H9 (cell line): Measurements from ENCODE around the gene RARS2. TPM values are rescaled to one million over a fixed set of nuclear protein-coding genes. Genes with fewer than 3 reads are reported as not detected.

Experiments used
- DNase-seq: peaks from one replicate; pipeline ENCODE4 v3.0.0-alpha.2; 2017
- H2AFZ ChIP-seq: one replicate; pipeline ENCODE4 v1.6.1; 2013; ENCODE audit warnings: mild to moderate bottlenecking, low read length, control low read depth, moderate library complexity
- H2AK5ac ChIP-seq: 2 replicates; pipeline ENCODE4 v1.6.1; 2013; ENCODE audit warnings: low read length, control low read depth, mixed read lengths; ENCODE audit not compliant: insufficient read length
- H2BK120ac ChIP-seq: one replicate; pipeline ENCODE4 v1.6.1; 2013; ENCODE audit warnings: low read depth, mild to moderate bottlenecking, low read length, control low read depth, inconsistent platforms; ENCODE audit not compliant: poor library complexity, severe bottlenecking
- H2BK12ac ChIP-seq: 2 replicates; pipeline ENCODE4 v1.6.1; 2013; ENCODE audit warnings: low read length, control low read depth, mixed read lengths, low read depth; ENCODE audit not compliant: insufficient read length
- H2BK15ac ChIP-seq: 2 replicates; pipeline ENCODE4 v1.6.1; 2013; ENCODE audit warnings: low read depth, low read length, control low read depth
- H2BK20ac ChIP-seq: one replicate; pipeline ENCODE4 v1.6.1; 2013; ENCODE audit warnings: low read depth, mild to moderate bottlenecking, low read length, control low read depth, inconsistent platforms; ENCODE audit not compliant: poor library complexity, severe bottlenecking
- H2BK5ac ChIP-seq: 2 replicates; pipeline ENCODE4 v1.6.1; 2013; ENCODE audit warnings: low read length, control low read depth, mixed read lengths; ENCODE audit not compliant: insufficient read length
- H3K14ac ChIP-seq: 2 replicates; pipeline ENCODE4 v1.6.1; 2013; ENCODE audit warnings: low read length, control low read depth; ENCODE audit not compliant: insufficient read depth
- H3K18ac ChIP-seq: 2 replicates; pipeline ENCODE4 v1.6.1; 2013; ENCODE audit warnings: low read depth, mild to moderate bottlenecking, mixed read lengths, low read length, control low read depth; ENCODE audit not compliant: insufficient read length
- H3K23ac ChIP-seq: 2 replicates; pipeline ENCODE4 v1.6.1; 2013; ENCODE audit warnings: low read length, control low read depth, mixed read lengths, low read depth; ENCODE audit not compliant: insufficient read length
- H3K23me2 ChIP-seq: 2 replicates; pipeline ENCODE4 v1.6.1; 2013; ENCODE audit warnings: low read depth, mild to moderate bottlenecking, mixed read lengths, low read length, control low read depth; ENCODE audit not compliant: insufficient read length, poor library complexity, severe bottlenecking
- H3K27ac ChIP-seq: 2 replicates; pipeline ENCODE4 v1.5.1; 2013; ENCODE audit warnings: low read length, control low read depth, mixed read lengths, low read depth; ENCODE audit not compliant: insufficient read length
- H3K27me3 ChIP-seq: 2 replicates; pipeline ENCODE4 v1.6.1; 2013; ENCODE audit warnings: low read length, control low read depth, inconsistent platforms; ENCODE audit not compliant: insufficient read depth
- H3K4ac ChIP-seq: 2 replicates; pipeline ENCODE4 v1.6.1; 2013; ENCODE audit warnings: low read depth, mild to moderate bottlenecking, control low read depth, inconsistent platforms, low read length, moderate library complexity
- H3K4me1 ChIP-seq: 2 replicates; pipeline ENCODE4 v1.6.1; 2013; ENCODE audit warnings: low read length, control low read depth, inconsistent platforms; ENCODE audit not compliant: insufficient read depth
- H3K4me2 ChIP-seq: 2 replicates; pipeline ENCODE4 v1.6.1; 2013; ENCODE audit warnings: low read length, control low read depth, mixed read lengths; ENCODE audit not compliant: insufficient read length, insufficient read depth
- H3K56ac ChIP-seq: 2 replicates; pipeline ENCODE4 v1.6.1; 2013; ENCODE audit warnings: low read depth, mild to moderate bottlenecking, mixed read lengths, low read length, control low read depth; ENCODE audit not compliant: insufficient read length
- H3K79me1 ChIP-seq: 2 replicates; pipeline ENCODE4 v1.6.1; 2013; ENCODE audit warnings: low read depth, mild to moderate bottlenecking, moderate library complexity, low read length, control low read depth, inconsistent platforms; ENCODE audit not compliant: insufficient read depth, poor library complexity, severe bottlenecking
- H3K79me2 ChIP-seq: 2 replicates; pipeline ENCODE4 v1.6.1; 2013; ENCODE audit warnings: low read length, control low read depth, inconsistent platforms; ENCODE audit not compliant: insufficient read depth
- H3K9ac ChIP-seq: 2 replicates; pipeline ENCODE4 v1.6.1; 2013; ENCODE audit warnings: low read length, control low read depth, mixed read lengths; ENCODE audit not compliant: insufficient read length; ENCODE audit errors: extremely low read depth
- H3K9me3 ChIP-seq: one replicate; pipeline ENCODE4 v1.6.1; 2013; ENCODE audit warnings: low read depth, low read length, inconsistent platforms; ENCODE audit not compliant: control insufficient read depth
- H3T11ph ChIP-seq: one replicate; pipeline ENCODE4 v1.6.1; 2013; ENCODE audit warnings: mild to moderate bottlenecking, low read length, control low read depth, inconsistent platforms
- H4K20me1 ChIP-seq: one replicate; pipeline ENCODE4 v1.6.1; 2013; ENCODE audit not compliant: control insufficient read depth, insufficient read length, insufficient read depth
- H4K5ac ChIP-seq: 2 replicates; pipeline ENCODE4 v1.6.1; 2013; ENCODE audit warnings: low read depth, mild to moderate bottlenecking, mixed read lengths, low read length, control low read depth; ENCODE audit not compliant: insufficient read length
- H4K8ac ChIP-seq: replicated peaks from 2 replicates; pipeline ENCODE4 v1.6.1; 2013; ENCODE audit warnings: low read length, control low read depth, mixed read lengths, low read depth; ENCODE audit not compliant: insufficient read length
- H4K91ac ChIP-seq: 2 replicates; pipeline ENCODE4 v1.6.1; 2013; ENCODE audit warnings: low read depth, mild to moderate bottlenecking, moderate library complexity, mixed read lengths, low read length, control low read depth; ENCODE audit not compliant: insufficient read length
- H3K27ac Mint-ChIP-seq, 3 experiments: 2 replicates in 2 of 3; 3 replicates in 1 of 3; pipeline ENCODE4 v1.8.0; 2020 to 2021; ENCODE audit warnings: mixed read lengths in 3 of 3, mild to moderate bottlenecking in 1 of 3, moderate library complexity in 1 of 3
- H3K27me3 Mint-ChIP-seq: 2 replicates; pipeline ENCODE4 v1.8.0; 2021; ENCODE audit warnings: low read depth, mild to moderate bottlenecking, moderate library complexity, mixed read lengths
- H3K36me3 Mint-ChIP-seq, 3 experiments: 2 replicates in 2 of 3; 3 replicates in 1 of 3; pipeline ENCODE4 v1.8.0; 2020 to 2021; ENCODE audit warnings: low read depth in 3 of 3, mixed read lengths in 3 of 3; ENCODE audit not compliant: insufficient read depth in 1 of 3
- H3K4me1 Mint-ChIP-seq, 2 experiments: 2 replicates each; pipeline ENCODE4 v1.8.0; 2020; ENCODE audit warnings: mixed read lengths in 2 of 2
- H3K4me3 Mint-ChIP-seq, 2 experiments: 2 replicates in 1 of 2; 3 replicates in 1 of 2; pipeline ENCODE4 v1.8.0; 2020 to 2021; ENCODE audit warnings: mild to moderate bottlenecking in 2 of 2, mixed read lengths in 2 of 2, moderate library complexity in 1 of 2
- H3K9me3 Mint-ChIP-seq, 2 experiments: 2 replicates in 1 of 2; 3 replicates in 1 of 2; pipeline ENCODE4 v1.8.0; 2020; ENCODE audit warnings: mild to moderate bottlenecking in 2 of 2, mixed read lengths in 2 of 2, moderate library complexity in 1 of 2
- CTCF ChIP-seq: fragments of 200-600 bp; sonication (generic); conservative IDR thresholded peaks from 3 replicates; pipeline ENCODE4 v1.8.0; 2021; ENCODE audit warnings: antibody characterized with exemption, mild to moderate bottlenecking
- total RNA-seq: library from RNA; stranded (reverse); gene quantifications from 2 replicates; pipeline ENCODE4 v1.2.1, GENCODE V29; 2021

Gene RARS2
- total RNA-seq, 1 experiment from 2014 or later: 45.1 TPM

- Mint-ChIP-seq H3K4me1 (no peaks in the 10 kb centered on the region), H3K36me3 (peaks cover 12 to 50% (median 26%) of the 10 kb centered on the region in 3 experiments; a peak in 6 of 7 replicates), H3K9me3 (no peaks in the 10 kb centered on the region), H3K27me3 (no peaks in the 10 kb centered on the region), H3K4me3 (no peak overlapping the region), H3K27ac (no peak overlapping the region; a peak in 1 of 7 replicates)
- H3K9ac ChIP-seq: no peak overlapping the region
- H2AFZ ChIP-seq: no peak overlapping the region
- H3K23ac ChIP-seq: no peak overlapping the region
- no peak overlapping the region for H2BK12ac ChIP-seq
- H2AK5ac ChIP-seq: no peak overlapping the region
- H2BK120ac ChIP-seq: no peak overlapping the region
- H4K5ac ChIP-seq: no peak overlapping the region
- H3K9me3 ChIP-seq: no peaks in the 10 kb centered on the region
- DNase-seq: no peak
- no peaks in the 10 kb centered on the region for H3K4me1 ChIP-seq
- no peak overlapping the region for H3K56ac ChIP-seq
- H2BK20ac ChIP-seq: no peak overlapping the region
- no peak overlapping the region for H3K4ac ChIP-seq
- H3K18ac ChIP-seq: no peak overlapping the region
- H4K20me1 ChIP-seq: no peaks in the 10 kb centered on the region
- no peak overlapping the region for H2BK5ac ChIP-seq
- no peak overlapping the region for H3K4me2 ChIP-seq
- H2BK15ac ChIP-seq: no peak overlapping the region
- H4K91ac ChIP-seq: no peak overlapping the region
- no peaks in the 10 kb centered on the region for H3K23me2 ChIP-seq
- no peak overlapping the region for H3K14ac ChIP-seq
- no peak overlapping the region for H3K27ac ChIP-seq
- no peak for TF ChIP-seq CTCF
- H3K27me3 ChIP-seq: no peaks in the 10 kb centered on the region
- no peak overlapping the region for H4K8ac ChIP-seq
- no peaks in the 10 kb centered on the region for H3K79me2 ChIP-seq
- no peak overlapping the region for H3T11ph ChIP-seq
- H3K79me1 ChIP-seq: peaks cover 2% of the 10 kb centered on the region
Observed at GRCh38 chr6:87555506-87555905, 34.3 kb downstream of the RARS2 start.
